OCI-LY3 (cell line): Measurements from ENCODE around the gene DOCK1.

ENCODE experiments used
- CTCF ChIP-seq: fragments of 200-600, 300-600 bp; sonication (generic); IDR thresholded peaks from 2 replicates; pipeline ENCODE4 v1.5.1; 2014; ENCODE audit warnings: antibody characterized with exemption, low read length, low read depth
- EZH2phosphoT487 ChIP-seq: fragments of 200-600 bp; shearing (Covaris generic); IDR thresholded peaks from 2 replicates; pipeline ENCODE4 v1.6.1; 2018; ENCODE audit warnings: antibody characterized with exemption, mixed run types, low read depth

- TF ChIP-seq EZH2phosphoT487, result no peak
- no peak for TF ChIP-seq CTCF
These were observed 594.9 kb downstream of the DOCK1 start for GRCh38 chr10:127500127-127500526.
